Limb (tissue), 2 donors: Measurements from ENCODE around the gene RAD51B.

ENCODE experiments used
- DNase-seq, 2 donors: peaks; one replicate each; pipeline ENCODE4 v3.0.0-alpha.2; 2016; ENCODE audit errors: extremely low spot score in 2 of 2

Gene RAD51B

DNA sequence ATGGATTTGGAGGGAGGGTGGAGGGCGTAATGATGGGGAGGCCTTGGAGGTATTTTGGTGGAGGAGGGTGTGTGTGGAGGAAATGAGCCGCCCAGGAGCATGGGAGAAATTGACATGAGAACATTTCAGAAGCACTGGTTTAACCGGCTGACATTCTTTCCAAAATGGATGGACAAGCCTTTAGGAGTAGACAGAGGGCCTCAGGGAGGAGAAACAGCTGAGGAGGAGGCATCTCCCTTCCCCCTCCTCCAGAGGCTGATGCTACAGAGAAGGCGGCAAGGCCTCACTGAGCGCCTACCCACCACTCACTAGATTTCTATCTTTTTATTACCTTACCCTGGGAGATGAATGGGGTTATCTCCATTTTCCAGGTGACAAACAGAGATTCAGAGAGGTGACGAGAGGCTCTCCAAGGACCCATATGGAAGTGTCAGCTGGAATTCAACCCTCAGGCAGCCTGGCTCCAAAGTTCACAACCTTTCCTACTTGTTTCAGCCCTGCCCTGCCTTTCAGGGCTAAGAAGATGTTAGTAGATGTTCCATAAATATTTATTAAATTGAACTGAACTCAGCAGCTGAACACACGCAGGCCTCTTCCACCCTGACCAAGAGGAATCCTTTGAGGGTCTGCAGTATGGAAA, 683.7 kb downstream of the RAD51B start:
- DNase-seq: no peak

DNA sequence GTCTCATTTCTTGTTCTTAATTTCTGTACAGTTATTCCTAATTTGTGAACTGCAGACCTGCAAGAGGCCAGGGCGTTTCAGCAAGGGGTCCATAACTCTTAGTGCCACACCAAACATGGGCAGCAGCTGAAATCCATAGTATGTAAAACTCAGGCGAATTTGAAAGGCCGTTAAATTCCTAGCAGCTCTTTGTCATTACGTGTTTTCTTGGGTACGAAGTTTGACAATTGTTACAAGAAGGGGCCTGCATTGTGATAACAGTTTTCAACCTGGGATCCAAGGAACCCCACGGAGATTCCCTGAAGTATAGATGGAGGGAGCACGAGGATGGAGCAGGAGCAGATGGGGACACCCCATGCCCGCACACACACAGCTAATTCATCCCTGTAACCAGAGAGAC, 685.3 kb downstream of the RAD51B start:
- no peak for DNase-seq

DNA sequence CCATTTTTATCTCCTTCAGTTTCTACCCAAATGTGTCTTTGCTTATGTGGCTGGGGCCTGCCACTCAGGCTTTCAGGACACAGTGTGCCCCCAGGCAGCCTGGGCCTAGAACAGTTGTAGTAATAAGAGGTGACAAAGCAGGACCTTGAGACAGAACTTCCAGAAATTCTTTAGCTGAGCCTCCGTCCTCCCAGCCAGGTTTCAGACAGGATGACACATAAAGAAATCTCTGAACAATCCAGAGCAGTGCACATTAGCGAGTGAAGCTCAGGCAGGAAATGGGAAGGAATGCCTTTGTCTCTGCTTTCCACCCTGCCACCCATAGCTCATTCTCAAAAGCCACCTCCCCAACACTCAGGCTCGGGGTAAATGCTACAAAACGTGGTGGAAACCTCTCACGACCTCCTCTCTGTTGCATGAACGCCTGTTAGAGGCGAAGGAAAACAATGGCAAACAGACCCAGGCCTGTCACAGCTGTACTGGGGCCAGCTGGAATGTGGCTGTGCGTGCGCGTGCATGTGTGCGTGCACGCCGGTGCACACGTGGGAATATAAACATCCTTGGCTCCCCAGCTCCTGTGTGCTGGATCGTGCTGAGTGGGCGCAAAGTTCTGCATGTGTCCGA, 686.6 kb downstream of the RAD51B start:
- DNase-seq: peak; percentile 69 to 77

DNA sequence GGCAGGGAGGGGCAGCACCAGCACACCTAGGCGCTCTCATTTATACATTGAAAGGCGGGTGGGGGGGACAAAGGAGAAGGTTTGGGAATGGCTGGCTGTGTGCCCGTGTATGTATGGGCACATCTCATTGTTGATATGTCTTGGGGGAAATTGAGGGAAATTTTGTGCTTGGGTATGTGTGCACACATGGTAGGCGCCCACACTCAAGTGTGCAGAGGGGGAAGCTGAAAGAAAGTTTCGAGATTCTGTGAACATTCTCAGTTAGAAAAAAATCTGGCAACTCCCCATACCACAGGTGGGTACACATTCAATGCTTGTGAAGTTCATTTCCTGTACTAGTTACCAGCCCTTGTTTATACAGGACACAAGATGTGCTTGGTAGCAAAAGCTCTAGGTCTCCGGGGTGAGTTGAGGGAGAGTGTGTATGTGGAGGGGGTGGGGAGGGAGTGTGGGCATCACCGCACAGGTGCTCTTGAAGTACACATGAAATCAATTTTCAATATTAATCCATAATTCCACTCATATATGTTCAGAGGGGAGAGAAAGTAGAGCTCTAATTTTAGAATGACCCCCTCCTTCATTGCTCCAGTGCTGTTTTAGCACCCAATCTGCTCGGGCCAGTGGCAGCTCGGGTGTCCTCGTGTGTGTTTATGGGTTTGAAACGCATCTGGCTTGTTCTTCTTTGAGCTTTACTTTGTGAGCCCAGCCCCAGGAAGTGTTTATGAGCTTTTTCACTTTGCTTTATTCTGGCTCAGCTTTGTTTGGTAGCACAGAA, 687.3 kb downstream of the RAD51B start:
- DNase-seq: no peak

DNA sequence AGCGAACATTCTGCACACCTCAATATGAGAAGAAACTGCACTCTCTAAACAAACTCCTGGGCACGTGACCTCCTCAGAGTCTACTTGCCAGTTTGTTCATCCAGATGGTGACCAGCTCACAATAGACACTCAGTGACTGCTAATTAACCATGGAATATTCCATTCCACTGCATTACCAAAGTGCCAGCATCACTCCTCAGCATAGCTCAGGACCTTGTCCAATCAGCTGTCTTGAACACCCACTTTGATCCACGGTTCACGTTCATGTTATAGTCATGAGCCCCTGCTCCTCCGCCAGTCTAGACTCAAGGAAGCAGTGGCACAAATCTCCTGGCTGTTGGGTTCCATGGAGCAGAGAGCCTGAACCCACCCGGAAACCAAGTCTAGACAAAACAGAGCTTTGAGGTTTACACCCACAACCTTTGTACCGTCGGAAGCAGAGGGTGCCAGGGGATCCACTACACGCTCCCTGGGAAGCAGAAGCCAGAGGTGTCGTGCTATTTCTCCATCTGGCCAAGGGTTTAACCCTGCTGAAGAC, 688.0 kb downstream of the RAD51B start:
- no peak for DNase-seq

DNA sequence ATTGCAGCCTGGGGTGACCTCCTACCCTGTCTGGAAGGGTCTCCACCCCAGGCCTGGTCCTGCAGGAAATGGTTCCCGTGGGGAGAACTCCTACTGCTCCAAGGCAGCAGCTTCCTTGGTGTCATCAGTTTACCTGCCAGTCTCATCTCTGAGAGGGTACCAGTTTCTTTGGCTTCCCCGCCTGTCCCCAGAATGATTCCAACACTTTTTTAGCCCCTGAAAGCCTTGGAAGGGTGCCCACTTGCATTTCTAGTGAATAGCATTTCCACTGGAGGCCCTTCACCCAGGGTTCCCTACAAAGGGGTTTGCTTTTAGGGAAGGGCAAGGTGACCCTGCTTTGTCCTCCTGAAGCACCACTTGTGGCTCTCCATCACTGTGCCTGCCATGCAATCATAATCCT, 689.0 kb downstream of the RAD51B start:
- DNase-seq: peak in 1 of 2 donors; percentile 16

DNA sequence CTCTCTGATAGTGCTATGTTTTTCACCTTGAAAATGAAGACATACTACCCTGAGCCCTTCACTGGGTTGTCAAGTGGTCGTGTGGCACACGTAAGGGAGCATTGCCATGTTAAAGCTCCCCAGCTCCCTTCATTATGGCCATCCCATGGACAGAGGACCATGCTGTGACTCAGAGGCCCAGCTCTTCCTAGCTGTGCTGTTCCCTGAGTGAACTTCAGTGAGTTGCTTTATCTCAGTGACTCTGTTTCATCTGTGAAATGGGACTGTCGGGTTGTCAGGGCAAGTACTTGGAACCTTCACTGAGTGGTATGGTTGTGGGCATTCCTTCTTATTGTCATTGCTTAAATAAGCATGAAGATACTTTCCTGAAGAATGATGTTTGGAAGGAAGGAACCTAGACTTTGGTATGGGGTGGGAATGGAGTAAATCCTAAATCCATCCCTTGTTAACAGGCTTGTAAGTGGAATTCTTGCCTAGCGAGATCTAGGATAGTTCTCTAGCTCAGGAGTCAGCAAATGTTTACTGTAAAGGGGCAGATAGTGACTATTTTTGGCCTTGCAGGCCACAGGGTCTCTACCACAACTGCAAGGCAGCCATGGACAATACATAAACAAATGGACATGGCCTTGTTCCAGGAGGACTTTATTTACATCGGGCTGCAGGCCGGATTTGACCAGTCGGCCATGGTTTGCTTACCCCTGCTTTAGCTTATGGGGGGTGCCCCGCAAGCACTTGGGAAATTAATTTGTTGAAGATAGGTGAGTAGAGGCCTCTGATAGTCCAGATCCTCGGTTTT, 689.8 kb downstream of the RAD51B start:
- DNase-seq: no peak

DNA sequence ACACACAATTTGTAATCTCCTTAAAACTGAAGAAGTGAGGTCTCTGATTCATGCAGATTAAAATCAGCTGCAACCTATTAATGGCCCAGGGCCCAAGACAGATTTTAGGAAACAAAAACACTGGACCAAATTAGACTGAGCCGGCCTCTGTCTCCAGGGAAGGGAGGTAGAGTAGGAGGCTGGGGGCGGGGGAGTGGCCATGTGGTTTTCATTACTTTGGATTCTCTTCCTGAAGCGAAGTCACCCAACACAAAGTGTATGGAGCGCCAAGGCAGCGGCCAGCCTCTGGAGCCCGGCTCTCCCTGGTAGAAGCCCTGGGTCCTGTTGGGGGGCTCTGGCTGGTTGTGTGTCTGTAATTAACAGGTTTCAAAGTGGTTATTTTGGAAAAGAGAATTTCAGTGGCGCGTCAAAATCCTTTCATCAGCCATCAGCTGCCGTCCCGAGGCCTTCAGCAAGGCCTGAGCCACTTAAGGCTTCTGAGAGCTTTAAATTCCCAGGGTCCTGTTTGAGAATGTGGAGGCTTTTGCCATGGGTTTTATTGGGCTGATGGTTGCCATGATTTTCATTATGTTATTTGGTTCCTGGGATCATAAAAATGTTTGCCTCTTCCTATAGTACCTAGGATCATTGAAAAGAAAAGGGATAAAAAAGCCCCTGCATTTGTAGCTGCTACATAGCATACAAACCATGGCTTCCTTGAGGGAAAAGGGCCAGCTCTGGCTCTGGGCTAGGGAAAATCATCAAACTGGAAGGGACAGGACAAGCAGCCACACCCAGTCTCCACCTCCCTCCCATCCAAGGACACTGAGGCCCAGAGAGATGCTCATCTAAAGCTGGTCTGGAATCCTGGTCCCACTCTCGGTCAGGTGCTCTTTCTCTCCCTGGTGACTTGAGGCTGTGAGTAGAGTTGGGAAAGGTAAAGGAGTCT, 690.9 kb downstream of the RAD51B start:
- DNase-seq: peak; percentile 72 to 77

DNA sequence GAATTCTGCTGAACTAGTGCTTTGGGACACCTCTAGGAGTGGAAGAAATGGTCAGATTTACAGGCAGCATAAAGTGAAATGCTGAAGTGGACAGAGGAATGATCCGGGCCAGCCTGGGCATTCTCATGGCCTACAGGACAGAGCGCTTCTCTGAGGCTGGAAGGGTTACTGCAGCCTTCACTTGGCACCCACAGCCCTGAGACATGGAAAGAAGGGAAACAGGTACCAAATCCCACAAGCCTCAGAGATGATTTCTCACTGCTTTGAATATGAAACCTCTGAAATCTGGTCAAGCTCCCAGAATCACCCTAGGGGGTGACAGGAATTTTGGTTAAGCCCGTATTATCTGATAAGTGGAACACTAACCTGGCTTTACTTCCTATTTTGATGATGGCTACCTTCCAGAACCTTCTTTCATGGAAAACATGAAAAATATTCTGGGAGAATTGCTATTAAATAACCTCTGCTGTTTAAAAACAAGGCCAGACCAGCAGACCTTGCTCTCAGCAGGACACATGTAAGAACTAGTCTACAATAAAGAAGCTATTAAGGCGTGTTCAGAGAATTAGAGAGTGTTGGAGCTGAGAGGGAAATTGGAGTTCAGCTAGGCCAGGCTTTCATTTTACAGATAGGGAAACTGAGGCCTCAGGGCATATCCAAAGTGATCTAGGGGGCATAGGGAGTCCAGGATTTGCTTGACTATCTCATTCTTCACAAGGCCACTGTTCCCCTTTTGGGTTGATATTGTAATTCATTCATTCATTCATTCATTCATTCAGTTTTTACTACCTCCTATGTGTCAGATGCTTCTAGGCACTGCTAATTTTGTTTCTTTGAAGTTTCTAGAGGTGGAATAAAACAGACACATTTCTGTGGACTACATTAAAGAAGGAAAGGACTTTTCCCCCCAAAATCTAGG, 691.8 kb downstream of the RAD51B start:
- DNase-seq: peak; percentile 24 to 34

DNA sequence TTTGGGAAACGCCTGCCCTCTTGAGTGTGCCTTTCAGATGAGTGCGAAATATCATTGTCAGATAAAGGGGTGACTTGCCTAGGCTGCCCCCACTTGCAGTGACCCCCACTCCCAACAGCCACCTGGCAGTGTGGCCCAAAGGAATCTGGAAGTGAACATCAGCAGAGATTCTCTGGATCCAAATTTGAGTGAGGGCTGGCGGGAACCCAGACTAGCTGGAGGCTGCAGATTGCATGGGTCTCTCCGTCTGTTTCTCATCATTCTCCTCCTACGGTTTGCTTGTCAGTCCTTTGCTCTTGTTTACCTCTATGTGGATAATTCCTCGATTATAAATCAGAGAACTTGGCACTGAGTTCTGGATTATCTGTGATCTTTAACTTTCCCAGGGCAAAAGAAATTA, 692.5 kb downstream of the RAD51B start:
- peak in 1 of 2 donors; percentile 36 for DNase-seq

DNA sequence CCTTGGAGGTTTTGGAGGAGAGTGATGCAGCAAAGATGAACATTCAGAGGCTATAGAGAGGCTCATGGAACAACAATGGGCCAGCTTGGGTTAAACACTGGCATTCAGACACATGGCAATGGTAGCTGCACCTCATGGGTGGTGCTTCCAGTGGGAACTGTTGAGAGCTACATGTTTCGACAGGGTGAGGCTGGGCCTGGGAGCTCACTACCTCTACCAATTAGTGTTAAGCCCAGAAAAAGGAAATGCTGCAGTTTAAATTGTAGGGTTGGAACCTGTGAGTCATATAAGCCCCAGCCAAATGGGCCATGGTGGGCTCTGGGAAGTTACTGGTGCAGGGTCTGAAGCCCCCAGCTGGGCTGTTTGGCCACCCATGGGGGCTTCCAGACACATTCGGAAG, 693.6 kb downstream of the RAD51B start:
- DNase-seq: peak in 1 of 2 donors; percentile 20

DNA sequence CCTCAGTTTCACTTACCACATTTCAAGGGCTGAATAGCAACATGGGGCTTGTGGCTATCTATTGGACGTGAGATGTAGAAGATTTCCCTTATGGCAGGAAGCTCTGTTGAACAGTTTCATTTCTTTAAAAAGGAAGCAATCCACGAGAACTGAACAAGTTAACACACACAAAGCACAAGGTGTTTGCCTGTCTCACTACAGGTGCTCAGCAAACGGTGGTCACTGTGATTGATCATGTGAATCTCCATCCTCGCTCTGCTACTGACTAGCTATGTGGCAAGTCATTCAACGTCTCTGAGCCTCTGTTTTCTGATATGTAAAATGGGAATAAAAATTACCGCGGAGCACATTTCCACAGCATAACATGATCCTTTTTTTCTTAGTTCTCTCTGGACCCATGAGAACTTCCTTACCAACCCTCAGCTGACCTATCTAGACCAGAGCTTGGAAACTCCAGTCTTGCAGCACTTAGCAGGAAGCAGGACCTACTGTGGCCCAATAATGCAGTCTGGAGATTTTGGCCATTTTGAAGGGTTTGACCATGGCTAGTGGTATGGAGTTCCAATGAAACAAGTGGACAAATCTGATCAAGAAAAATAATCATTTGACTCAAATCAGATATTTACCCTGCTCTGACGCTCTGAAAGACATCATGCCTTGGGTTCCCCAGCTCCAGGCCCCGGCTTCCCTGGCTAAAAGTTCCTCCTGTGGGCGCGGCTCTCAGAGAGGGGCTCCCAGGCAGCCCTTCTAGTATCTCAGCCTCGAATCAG, 694.4 kb downstream of the RAD51B start:
- no peak for DNase-seq

DNA sequence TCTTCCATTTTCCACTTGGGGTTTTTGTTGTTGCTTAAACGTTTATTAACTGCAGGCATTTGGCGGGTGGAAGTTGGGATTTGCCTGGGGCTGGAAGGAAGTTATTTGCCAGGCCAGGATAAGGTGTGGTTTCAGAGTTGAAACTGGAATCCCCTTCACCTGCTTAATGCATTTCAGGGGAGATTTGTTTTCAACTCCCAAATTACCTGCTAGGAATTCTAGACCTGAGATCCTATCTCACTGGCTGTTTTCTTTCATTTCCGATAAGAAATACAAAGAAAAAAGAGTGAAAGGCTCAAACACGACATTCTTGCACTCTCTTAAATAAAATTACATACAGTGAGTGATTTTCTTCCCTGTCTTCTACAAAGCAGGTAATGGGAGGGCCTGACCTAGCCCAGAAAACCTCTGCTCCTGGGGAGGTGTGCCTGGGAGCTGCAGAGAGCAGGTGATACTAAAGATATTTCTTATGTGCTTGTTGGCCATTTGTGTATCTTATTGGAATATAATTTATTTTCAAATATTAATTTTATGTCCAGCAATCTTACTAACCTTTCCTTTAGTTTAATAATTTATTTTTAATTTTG, 695.1 kb downstream of the RAD51B start:
- peak in 1 of 2 donors; percentile 29 for DNase-seq

DNA sequence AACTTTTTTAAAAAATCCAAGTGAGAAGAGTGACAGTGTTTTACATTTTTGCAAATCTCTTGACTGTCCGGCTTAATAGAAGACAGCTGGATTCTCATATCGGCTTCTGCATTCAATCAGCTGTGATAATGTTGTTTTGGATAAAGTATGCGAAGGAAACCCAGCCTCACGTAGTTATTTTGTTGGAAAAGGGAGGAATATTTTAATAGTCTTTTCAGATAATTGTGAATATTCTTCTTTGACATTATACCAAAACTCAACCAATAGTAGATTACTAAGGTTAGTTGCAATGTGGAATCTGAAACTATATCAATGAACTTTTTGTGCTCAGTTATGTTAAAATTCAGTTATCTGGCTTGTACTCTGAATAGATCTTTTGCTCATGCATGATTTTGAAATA, 696.8 kb downstream of the RAD51B start:
- DNase-seq: peak in 1 of 2 donors; percentile 6

DNA sequence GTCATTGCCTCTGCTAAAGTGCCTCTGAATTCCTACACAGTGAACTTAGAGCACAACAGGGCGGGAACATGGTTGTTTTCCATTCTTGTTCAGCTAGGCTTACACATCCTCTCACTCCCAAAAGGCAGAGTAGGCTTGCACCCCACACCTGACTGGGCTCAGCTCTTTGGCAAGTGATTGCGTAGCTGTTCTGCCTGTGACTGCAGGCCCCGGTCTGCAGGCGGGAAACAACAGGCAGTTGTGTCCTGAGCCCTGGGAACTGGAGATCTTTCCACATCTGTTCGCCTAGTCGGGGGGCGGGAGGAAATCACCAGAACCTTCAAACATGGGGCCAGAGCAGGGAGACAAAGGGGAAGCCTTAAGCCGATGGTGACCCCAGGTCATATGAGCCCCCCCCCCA, 698.6 kb downstream of the RAD51B start:
- peak; percentile 57 to 72 for DNase-seq

DNA sequence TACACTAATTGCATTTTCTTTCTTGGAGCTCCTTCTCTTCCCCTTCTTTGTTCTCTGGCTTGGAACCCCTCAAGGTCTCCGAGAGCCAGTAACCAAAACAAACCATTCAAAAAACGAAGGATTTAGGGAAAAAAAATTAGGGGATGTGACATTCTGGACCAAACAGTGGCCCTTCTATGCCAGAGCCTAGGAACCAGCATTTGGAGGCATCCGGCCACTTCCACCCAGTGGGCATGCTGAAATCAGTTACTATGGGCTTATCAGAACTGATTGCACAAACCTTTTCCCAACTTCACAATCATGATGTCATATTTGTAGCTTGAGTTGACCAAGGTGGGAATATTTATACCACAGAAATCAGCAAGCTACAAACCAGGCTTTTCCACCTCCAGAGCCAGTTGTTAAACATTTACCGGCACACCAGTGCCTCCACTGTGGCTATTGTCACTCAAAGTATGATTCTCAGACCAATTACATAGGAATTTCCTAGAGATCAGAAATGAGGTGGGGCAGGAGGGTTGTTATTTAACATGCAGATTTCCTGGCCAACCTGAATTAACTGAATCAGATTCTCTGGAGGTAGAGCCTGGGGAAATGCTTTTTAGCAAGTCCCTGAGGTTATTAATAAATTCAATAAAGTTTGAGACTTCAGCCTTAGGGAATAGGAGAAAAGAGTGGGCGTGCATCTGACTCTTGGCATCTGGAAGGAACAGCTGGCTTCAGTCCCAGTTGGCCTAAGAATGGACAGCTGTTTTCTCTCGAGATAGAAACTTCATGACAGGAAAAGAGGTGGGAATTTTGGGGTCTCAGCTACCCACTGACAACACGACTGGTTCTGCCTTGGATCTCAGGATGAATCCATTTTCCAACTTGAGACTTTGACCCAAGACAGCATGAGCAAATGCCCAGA, 699.4 kb downstream of the RAD51B start:
- peak; percentile 10 to 35 for DNase-seq

DNA sequence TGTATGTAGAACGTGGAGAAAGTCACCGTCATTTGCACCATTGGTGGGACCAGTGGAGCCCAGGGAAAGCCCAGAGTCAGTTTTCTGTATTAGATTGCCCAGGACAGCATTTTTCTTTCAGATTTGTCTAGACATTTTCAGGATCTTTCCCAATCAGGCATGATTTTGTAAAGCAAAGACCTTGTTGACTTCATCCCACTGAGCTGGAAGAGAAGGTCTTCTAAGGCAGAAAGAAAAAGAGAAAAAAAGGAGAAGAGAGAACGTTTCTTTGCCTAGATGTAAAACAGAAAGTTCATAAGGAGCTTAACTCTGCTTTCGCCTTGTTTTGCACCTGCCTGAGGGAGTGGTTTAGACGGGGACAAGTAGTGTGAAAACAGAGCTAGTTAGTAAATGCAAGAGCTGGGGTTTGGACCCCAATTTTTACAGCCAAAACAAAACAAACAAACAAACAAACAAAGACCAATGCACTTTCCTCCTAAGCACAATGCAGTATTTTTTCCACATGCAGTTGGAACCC, 700.1 kb downstream of the RAD51B start:
- DNase-seq: peak in 1 of 2 donors; percentile 2
